WTC11 (cell line): Measurements from ENCODE around the gene MANEA. TPM values are rescaled to one million over a fixed set of nuclear protein-coding genes. Genes with fewer than 3 reads are reported as not detected.

Experiments
- ATAC-seq: fragments of 200-7000 bp; cut with Tn5 transposase; 2 replicates; pipeline ENCODE4 v1.10.0; 2021; ENCODE audit warnings: mild to moderate bottlenecking, moderate library complexity
- CTCF ChIA-PET: fragments of 300-600 bp; sonication (Branson Sonifier 250); formaldehyde crosslinking; loops from one replicate; lab custom pipeline; 2021; ENCODE audit warnings: antibody characterized with exemption; lab: Charles Lee
- POLR2A ChIA-PET: fragments of 350-600 bp; sonication (Branson Sonifier 250); formaldehyde crosslinking; loops from one replicate; lab custom pipeline; 2021; ENCODE audit warnings: antibody characterized with exemption; lab: Charles Lee
- DNase-seq: peaks from one replicate; pipeline ENCODE4 v3.0.0; 2021; ENCODE audit warnings: low spot score
- H3K27ac Mint-ChIP-seq: 2 replicates; pipeline ENCODE4 v1.8.0; 2021; ENCODE audit warnings: mixed read lengths
- H3K27me3 Mint-ChIP-seq: 2 replicates; pipeline ENCODE4 v1.8.0; 2021; ENCODE audit warnings: low read depth, mild to moderate bottlenecking, moderate library complexity, mixed read lengths
- H3K36me3 Mint-ChIP-seq: 2 replicates; pipeline ENCODE4 v1.8.0; 2021; ENCODE audit warnings: mixed read lengths
- H3K4me1 Mint-ChIP-seq: 2 replicates; pipeline ENCODE4 v1.8.0; 2022; ENCODE audit warnings: mixed read lengths
- H3K4me3 Mint-ChIP-seq: 2 replicates; pipeline ENCODE4 v1.8.0; 2021; ENCODE audit warnings: mild to moderate bottlenecking, moderate library complexity, mixed read lengths
- H3K9me3 Mint-ChIP-seq: 2 replicates; pipeline ENCODE4 v1.8.0; 2021; ENCODE audit warnings: mixed read lengths
- ARID4B ChIP-seq: sonication (generic); formaldehyde crosslinking; IDR thresholded peaks from 2 replicates; pipeline ENCODE4 v1.8.0; 2023; ENCODE audit warnings: missing genetic modification reagents, mild to moderate bottlenecking, borderline replicate concordance
- ATF1 ChIP-seq: sonication (generic); formaldehyde crosslinking; IDR thresholded peaks from 2 replicates; pipeline ENCODE4 v1.8.1; 2023; ENCODE audit warnings: mild to moderate bottlenecking, moderate library complexity, missing genetic modification reagents
- CREB1 ChIP-seq: sonication (generic); formaldehyde crosslinking; IDR thresholded peaks from 2 replicates; pipeline ENCODE4 v1.8.0; 2023; ENCODE audit warnings: mild to moderate bottlenecking, missing genetic modification reagents
- E2F1 ChIP-seq: sonication (generic); formaldehyde crosslinking; IDR thresholded peaks from 2 replicates; pipeline ENCODE4 v1.8.0; 2022; ENCODE audit warnings: mild to moderate bottlenecking, missing genetic modification reagents
- ELF4 ChIP-seq: sonication (generic); formaldehyde crosslinking; IDR thresholded peaks from 2 replicates; pipeline ENCODE4 v1.8.1; 2022; ENCODE audit warnings: low read depth, mild to moderate bottlenecking, moderate library complexity, missing genetic modification reagents
- ESRRA ChIP-seq: sonication (generic); formaldehyde crosslinking; IDR thresholded peaks from 2 replicates; pipeline ENCODE4 v1.8.1; 2022; ENCODE audit warnings: mild to moderate bottlenecking, missing genetic modification reagents, borderline replicate concordance
- JAZF1 ChIP-seq: fragments of 250-450 bp; sonication (Bioruptor Pico); IDR thresholded peaks from 2 replicates; pipeline ENCODE4 v1.9.0; 2021; ENCODE audit warnings: moderate library complexity, mild to moderate bottlenecking, inconsistent platforms
- NFE2L1 ChIP-seq: sonication (generic); formaldehyde crosslinking; IDR thresholded peaks from 2 replicates; pipeline ENCODE4 v1.8.1; 2023; ENCODE audit warnings: missing genetic modification reagents
- NR2C2 ChIP-seq: sonication (generic); formaldehyde crosslinking; IDR thresholded peaks from 2 replicates; pipeline ENCODE4 v1.8.0; 2022; ENCODE audit warnings: mild to moderate bottlenecking, missing genetic modification reagents
- NR3C1 ChIP-seq: sonication (generic); formaldehyde crosslinking; conservative IDR thresholded peaks from 2 replicates; pipeline ENCODE4 v1.8.1; 2023; ENCODE audit warnings: low read depth, mild to moderate bottlenecking, missing genetic modification reagents
- PRDM15 ChIP-seq: sonication (generic); formaldehyde crosslinking; IDR thresholded peaks from 2 replicates; pipeline ENCODE4 v1.8.0; 2022; ENCODE audit warnings: missing genetic modification reagents
- SMAD4 ChIP-seq: sonication (generic); formaldehyde crosslinking; IDR thresholded peaks from 2 replicates; pipeline ENCODE4 v1.8.0; 2022; ENCODE audit warnings: mild to moderate bottlenecking, missing genetic modification reagents
- SP1 ChIP-seq: sonication (generic); formaldehyde crosslinking; conservative IDR thresholded peaks from 2 replicates; pipeline ENCODE4 v1.8.1; 2022; ENCODE audit warnings: missing genetic modification reagents
- TEAD1 ChIP-seq: sonication (generic); formaldehyde crosslinking; IDR thresholded peaks from 2 replicates; pipeline ENCODE4 v1.8.0; 2022; ENCODE audit warnings: mild to moderate bottlenecking, missing genetic modification reagents
- TP53 ChIP-seq: sonication (generic); formaldehyde crosslinking; IDR thresholded peaks from 2 replicates; pipeline ENCODE4 v1.8.1; 2023; ENCODE audit warnings: mild to moderate bottlenecking, missing genetic modification reagents
- USF2 ChIP-seq: sonication (generic); formaldehyde crosslinking; IDR thresholded peaks from 2 replicates; pipeline ENCODE4 v1.8.1; 2023; ENCODE audit warnings: mild to moderate bottlenecking, missing genetic modification reagents, moderate library complexity
- ZBTB21 ChIP-seq: sonication (generic); formaldehyde crosslinking; IDR thresholded peaks from 2 replicates; pipeline ENCODE4 v1.8.1; 2023; ENCODE audit warnings: mild to moderate bottlenecking, missing genetic modification reagents, borderline replicate concordance
- ZBTB43 ChIP-seq: sonication (generic); formaldehyde crosslinking; IDR thresholded peaks from 2 replicates; pipeline ENCODE4 v1.8.1; 2023; ENCODE audit warnings: mild to moderate bottlenecking, missing genetic modification reagents
- ZNF121 ChIP-seq: sonication (generic); formaldehyde crosslinking; IDR thresholded peaks from 2 replicates; pipeline ENCODE4 v1.8.0; 2023; ENCODE audit warnings: missing genetic modification reagents
- ZNF232 ChIP-seq: sonication (generic); formaldehyde crosslinking; IDR thresholded peaks from 2 replicates; pipeline ENCODE4 v1.8.0; 2022; ENCODE audit warnings: mild to moderate bottlenecking, missing genetic modification reagents
- ZNF317 ChIP-seq: sonication (generic); formaldehyde crosslinking; IDR thresholded peaks from 2 replicates; pipeline ENCODE4 v1.8.1; 2023; ENCODE audit warnings: low read depth, mild to moderate bottlenecking, moderate library complexity, missing genetic modification reagents, borderline replicate concordance
- ZSCAN18 ChIP-seq: fragments of 250-450 bp; sonication (Bioruptor Pico); IDR thresholded peaks from 2 replicates; pipeline ENCODE4 v2.1.2; 2022; ENCODE audit warnings: mild to moderate bottlenecking, moderate library complexity
- total RNA-seq: library from RNA; stranded (reverse); gene quantifications from 3 replicates; pipeline ENCODE4 v1.2.3, GENCODE V29; 2021

MANEA gene
- total RNA-seq, 1 experiment from 2014 or later, result 6.1 TPM

- peak; percentile 26; the same call in 1 of the 2 replicates for TF ChIP-seq TEAD1
- TF ChIP-seq CREB1 (CRISPR knock-in tag), result no peak
- peak; percentile 34; the same call in 1 of the 2 replicates for TF ChIP-seq ARID4B (CRISPR knock-in tag)
- TF ChIP-seq, all 79 proteins: peak for 15
Measured at GRCh38 chr6:95577304-95578105, at the start of gene MANEA (continued).

GRCh38 chr6:95529762-95530161 lies 47.6 kb upstream of the MANEA start:
- Mint-ChIP-seq H3K36me3 (peaks cover 4% of the 10 kb centered on the region), H3K4me3 (peak overlapping the region; percentile 45; the same call in 1 of the 2 replicates), H3K27ac (no peak overlapping the region), H3K9me3 (peaks cover 4% of the 10 kb centered on the region), H3K4me1 (peaks cover 52% of the 10 kb centered on the region), H3K27me3 (no peaks in the 10 kb centered on the region)
- CTCF ChIA-PET, result no interaction called here
- POLR2A ChIA-PET, result no interaction called here
- ATAC-seq (no peak), DNase-seq (no peak)
- TF ChIP-seq ZBTB43 (peak; percentile 76; the same call in 1 of the 2 replicates), TP53 (CRISPR knock-in tag) (no peak), ZNF317 (CRISPR knock-in tag) (no peak), ESRRA (no peak), ATF1 (no peak), ZBTB21 (no peak), JAZF1 (no peak), ZSCAN18 (no peak), SMAD4 (CRISPR knock-in tag) (no peak), NFE2L1 (peak; percentile 73), ZNF232 (CRISPR knock-in tag) (peak; percentile 78; the same call in 1 of the 2 replicates), USF2 (CRISPR knock-in tag) (peak; percentile 29; the same call in 1 of the 2 replicates), ZNF121 (CRISPR knock-in tag) (no peak), NR3C1 (CRISPR knock-in tag) (0 out of 2 replicates have a peak, but pooled peaks have one; percentile 46), E2F1 (CRISPR knock-in tag) (no peak), NR2C2 (no peak), ELF4 (no peak), PRDM15 (CRISPR knock-in tag) (no peak), SP1 (CRISPR knock-in tag) (0 out of 2 replicates have a peak, but pooled peaks have one; percentile 46)
